D721Med (cell line): ENCODE results near the gene CTXN1.

ENCODE experiments used
- DNase-seq: peaks from one replicate; pipeline ENCODE4 v3.0.0; 2011; ENCODE audit warnings: low spot score; ENCODE audit not compliant: insufficient read length
- FAIRE-seq: peaks from 2 replicates; lab custom pipeline; 2011; peaks lifted over from hg19 to GRCh38; lab: Jason Lieb, UNC
- CTCF ChIP-seq: IDR thresholded peaks from 2 replicates; pipeline ENCODE4 v1.5.1; 2012; ENCODE audit warnings: mild to moderate bottlenecking, control low read depth; ENCODE audit not compliant: insufficient read depth; ENCODE audit errors: missing control alignments

Gene CTXN1

GRCh38 chr19:7916103-7916954, 9.6 kb downstream of the CTXN1 start:
- no peak for FAIRE-seq

GRCh38 chr19:7915250-7916102, 10.5 kb downstream of the CTXN1 start:
- FAIRE-seq (no peak), DNase-seq (no peak)
- no peak for TF ChIP-seq CTCF

More at GRCh38 chr19:7916103-7916954, 9.6 kb downstream of the CTXN1 start:
- TF ChIP-seq CTCF = no peak
- DNase-seq = no peak

- no peak for TF ChIP-seq CTCF
- FAIRE-seq = no peak
Observed at GRCh38 chr19:7914598-7915045, 11.3 kb downstream of the CTXN1 start, which contains the start of gene TGFBR3L. Gene TGFBR3L, plus strand, starts transcription at chr19:7914830.

GRCh38 chr19:7914099-7914498, 11.8 kb downstream of the CTXN1 start:
- DNase-seq = no peak
- TF ChIP-seq CTCF = no peak
- no peak for FAIRE-seq

More at GRCh38 chr19:7914598-7915045, 11.3 kb downstream of the CTXN1 start, which contains the start of gene TGFBR3L:
- DNase-seq = no peak

- DNase-seq = no peak
- no peak for TF ChIP-seq CTCF
- no peak for FAIRE-seq
Observed at GRCh38 chr19:7913652-7914051, 12.3 kb downstream of the CTXN1 start.

GRCh38 chr19:7912697-7913564, 13.0 kb downstream of the CTXN1 start:
- TF ChIP-seq CTCF = no peak
- no peak for DNase-seq
- no peak for FAIRE-seq
